ENCODE data around the gene CST3. TPM values are rescaled to one million over a fixed set of nuclear protein-coding genes. Genes with fewer than 3 reads are reported as not detected.
"Not testable (repeated sequence)": the region's sequence is repeated elsewhere in the genome, so short reads cannot be mapped to it uniquely, and the experiment has no call there.

The CST3 gene
- total RNA-seq, 1 donor from 2014 or later: 291 TPM

DNA sequence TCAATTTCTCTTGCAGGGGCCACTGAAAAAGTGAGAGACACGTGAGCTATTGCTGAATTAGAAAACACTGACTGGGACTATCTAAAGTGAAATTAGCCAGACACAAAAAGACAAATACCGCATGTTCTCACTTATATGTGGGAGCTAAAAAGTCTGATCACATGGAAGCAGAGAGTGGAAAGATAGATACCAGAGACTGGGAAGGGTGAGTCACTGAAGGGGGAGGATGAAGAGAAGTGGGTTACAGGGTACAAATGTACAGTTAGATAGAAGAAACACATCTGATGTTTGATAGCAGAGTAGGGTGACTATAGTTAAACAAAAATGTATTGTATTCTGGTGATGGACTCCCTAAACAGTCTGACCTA is 13.4 kb downstream of the CST3 start:
- H3K36me3 Mint-ChIP-seq: peaks cover 4% of the 10 kb centered on the region
- peaks cover 6% of the 10 kb centered on the region for H3K27me3 Mint-ChIP-seq
- TF ChIP-seq, protein P1, sequence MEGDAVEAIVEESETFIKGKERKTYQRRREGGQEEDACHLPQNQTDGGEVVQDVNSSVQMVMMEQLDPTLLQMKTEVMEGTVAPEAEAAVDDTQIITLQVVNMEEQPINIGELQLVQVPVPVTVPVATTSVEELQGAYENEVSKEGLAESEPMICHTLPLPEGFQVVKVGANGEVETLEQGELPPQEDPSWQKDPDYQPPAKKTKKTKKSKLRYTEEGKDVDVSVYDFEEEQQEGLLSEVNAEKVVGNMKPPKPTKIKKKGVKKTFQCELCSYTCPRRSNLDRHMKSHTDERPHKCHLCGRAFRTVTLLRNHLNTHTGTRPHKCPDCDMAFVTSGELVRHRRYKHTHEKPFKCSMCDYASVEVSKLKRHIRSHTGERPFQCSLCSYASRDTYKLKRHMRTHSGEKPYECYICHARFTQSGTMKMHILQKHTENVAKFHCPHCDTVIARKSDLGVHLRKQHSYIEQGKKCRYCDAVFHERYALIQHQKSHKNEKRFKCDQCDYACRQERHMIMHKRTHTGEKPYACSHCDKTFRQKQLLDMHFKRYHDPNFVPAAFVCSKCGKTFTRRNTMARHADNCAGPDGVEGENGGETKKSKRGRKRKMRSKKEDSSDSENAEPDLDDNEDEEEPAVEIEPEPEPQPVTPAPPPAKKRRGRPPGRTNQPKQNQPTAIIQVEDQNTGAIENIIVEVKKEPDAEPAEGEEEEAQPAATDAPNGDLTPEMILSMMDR (conservative IDR thresholded peaks at IDR 0.05): no peak
- no peak for DNase-seq (ENCODE audit: extremely low spot score, unreplicated experiment)
- H3K27ac Mint-ChIP-seq: no peak overlapping the region
- no peak overlapping the region for H3K4me3 Mint-ChIP-seq
- peaks cover 4% of the 10 kb centered on the region for H3K9me3 Mint-ChIP-seq
- H3K4me1 Mint-ChIP-seq (ENCODE audit: unreplicated experiment): peaks cover 8% of the 10 kb centered on the region

DNA sequence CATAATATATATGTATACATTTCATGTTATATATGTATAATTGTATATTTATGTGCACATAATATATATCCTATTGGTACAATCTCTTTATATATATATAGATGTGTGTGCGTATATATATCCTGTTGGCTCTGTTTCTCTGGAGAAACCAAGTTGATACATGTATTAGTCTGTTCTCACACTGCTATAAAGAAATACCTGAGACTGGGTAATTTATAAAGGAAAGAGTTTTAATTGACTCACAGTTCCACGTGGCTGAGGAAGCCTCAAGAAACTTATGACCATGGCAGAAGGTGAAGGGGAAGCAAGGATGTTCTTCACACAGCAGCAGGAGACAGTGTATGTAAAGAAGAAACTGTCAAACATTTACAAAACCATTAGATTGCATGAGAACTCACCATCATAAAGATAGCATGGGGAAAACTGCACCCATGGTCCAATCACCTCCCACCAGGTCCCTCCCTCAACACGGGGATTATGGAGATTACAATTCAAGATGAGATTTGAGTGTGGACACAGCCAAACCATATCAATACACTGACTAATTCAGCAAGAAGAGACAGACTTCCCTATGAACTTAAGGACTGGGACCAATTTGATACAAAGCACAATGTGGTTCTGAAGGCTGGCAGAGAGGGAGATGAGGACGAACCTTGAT is 14.0 kb downstream of the CST3 start:
- TF ChIP-seq, protein P1 (conservative IDR thresholded peaks at IDR 0.05): no peak
- DNase-seq (ENCODE audit: extremely low spot score, unreplicated experiment): no peak
- Mint-ChIP-seq H3K4me1 (ENCODE audit: unreplicated experiment) (peaks cover 6% of the 10 kb centered on the region), H3K4me3 (no peak overlapping the region), H3K36me3 (peaks cover 3% of the 10 kb centered on the region), H3K27me3 (peaks cover 6% of the 10 kb centered on the region), H3K27ac (no peak overlapping the region), H3K9me3 (peaks cover 3% of the 10 kb centered on the region)

- peaks cover 4% of the 10 kb centered on the region for H3K4me1 Mint-ChIP-seq (ENCODE audit: unreplicated experiment)
- no peaks in the 10 kb centered on the region for H3K36me3 Mint-ChIP-seq
- no peaks in the 10 kb centered on the region for H3K9me3 Mint-ChIP-seq
- H3K27me3 Mint-ChIP-seq: peaks cover 12% of the 10 kb centered on the region
- TF ChIP-seq, protein P1 (conservative IDR thresholded peaks at IDR 0.05): no peak
- no peak for DNase-seq (ENCODE audit: extremely low spot score, unreplicated experiment)
- H3K27ac Mint-ChIP-seq: peak overlapping the region; percentile 62
- H3K4me3 Mint-ChIP-seq: no peak overlapping the region
Measured at GRCh38 chr20:23622839-23623343, 14.9 kb downstream of the CST3 start.

DNA sequence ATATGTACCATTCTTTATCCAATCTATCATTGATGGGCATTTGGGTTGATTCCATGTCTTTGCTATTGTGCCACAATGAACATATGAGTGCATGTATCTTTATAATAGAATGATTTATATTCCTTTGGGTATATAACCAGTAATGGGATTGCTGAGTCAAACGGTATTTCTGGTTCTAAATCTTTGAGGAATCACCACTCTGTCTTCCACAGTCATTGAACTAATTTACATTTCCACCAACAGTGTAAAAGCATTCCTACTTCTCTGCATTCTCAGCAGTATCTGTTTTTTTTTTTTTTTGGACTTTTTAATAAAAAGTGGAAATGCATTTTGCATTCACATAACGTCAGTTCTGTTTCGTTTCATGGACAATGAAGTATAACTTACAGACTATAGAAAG is 15.4 kb downstream of the CST3 start:
- not testable (repeated sequence) for H3K36me3 Mint-ChIP-seq; H3K9me3 Mint-ChIP-seq; DNase-seq (ENCODE audit: extremely low spot score, unreplicated experiment); H3K27ac Mint-ChIP-seq; H3K4me3 Mint-ChIP-seq; H3K4me1 Mint-ChIP-seq (ENCODE audit: unreplicated experiment)
- peaks cover 15% of the 10 kb centered on the region for H3K27me3 Mint-ChIP-seq

DNA sequence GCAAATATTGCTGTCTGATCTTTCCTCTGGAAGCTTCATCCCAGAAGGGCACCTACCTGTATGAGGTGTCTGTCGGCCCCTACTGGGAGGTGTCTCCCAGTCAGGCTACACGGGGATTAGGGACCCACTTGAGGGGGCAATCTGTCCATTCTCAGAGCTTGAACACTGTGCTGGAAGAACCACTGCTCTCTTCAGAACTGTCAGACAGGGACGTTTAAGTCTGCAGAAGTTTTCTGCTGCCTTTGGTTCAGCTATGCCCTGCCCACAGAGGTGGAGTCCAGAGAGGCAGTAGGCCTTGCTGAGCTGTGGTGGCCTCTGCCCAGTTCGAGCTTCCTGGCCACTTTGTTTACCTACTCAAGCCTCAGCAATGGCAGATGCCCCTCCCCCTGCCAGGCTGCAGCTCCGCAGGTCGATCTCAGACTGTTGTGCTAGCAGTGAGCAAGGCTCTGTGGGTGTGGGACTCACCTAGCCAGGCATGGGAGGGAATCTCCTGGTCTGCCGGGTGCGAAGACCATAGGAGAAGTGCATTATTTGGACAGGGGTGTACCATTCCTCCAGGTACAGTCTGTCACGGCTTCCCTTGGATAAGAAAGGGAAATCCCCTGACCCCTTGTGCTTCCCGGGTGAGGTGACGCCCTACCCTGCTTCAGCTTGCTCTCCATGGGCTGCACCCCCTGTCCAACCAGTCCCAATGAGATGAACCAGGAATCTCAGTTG is 16.9 kb downstream of the CST3 start:
- not testable (repeated sequence) for H3K9me3 Mint-ChIP-seq; H3K36me3 Mint-ChIP-seq; H3K4me1 Mint-ChIP-seq (ENCODE audit: unreplicated experiment); H3K27ac Mint-ChIP-seq; H3K4me3 Mint-ChIP-seq
- peak; percentile 57 for DNase-seq (ENCODE audit: extremely low spot score, unreplicated experiment)
- H3K27me3 Mint-ChIP-seq: peaks cover 21% of the 10 kb centered on the region

DNA sequence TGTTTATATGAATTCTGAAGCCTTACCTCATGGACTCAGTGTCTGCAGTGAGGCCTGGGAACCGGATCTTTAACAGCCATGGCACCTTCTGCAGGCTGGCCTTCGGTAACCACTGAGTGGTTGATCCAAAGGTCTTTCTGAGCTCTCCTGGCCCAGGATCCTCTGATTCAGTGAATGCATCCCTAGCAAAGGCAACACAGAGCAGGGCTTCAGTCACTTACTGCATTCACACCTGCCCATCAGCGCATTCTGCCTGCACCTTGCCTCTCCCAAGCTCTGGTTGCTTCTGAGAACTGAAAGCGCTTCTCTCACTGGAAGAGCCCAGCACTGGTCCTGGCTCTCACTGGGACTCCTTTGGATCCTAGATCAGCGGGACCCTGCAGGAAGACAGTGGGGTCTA is 23.6 kb downstream of the CST3 start:
- no peaks in the 10 kb centered on the region for H3K4me1 Mint-ChIP-seq (ENCODE audit: unreplicated experiment)
- peaks cover 4% of the 10 kb centered on the region for H3K9me3 Mint-ChIP-seq
- no peak overlapping the region for H3K27ac Mint-ChIP-seq
- no peak overlapping the region for H3K4me3 Mint-ChIP-seq
- H3K36me3 Mint-ChIP-seq: no peaks in the 10 kb centered on the region
- TF ChIP-seq, protein P1 (conservative IDR thresholded peaks at IDR 0.05): no peak
- peaks cover 15% of the 10 kb centered on the region for H3K27me3 Mint-ChIP-seq
- no peak for DNase-seq (ENCODE audit: extremely low spot score, unreplicated experiment)
